ENCODE data around the gene HMCN2. TPM values are rescaled to one million over a fixed set of nuclear protein-coding genes. Genes with fewer than 3 reads are reported as not detected.
"Not testable (repeated sequence)": the region's sequence is repeated elsewhere in the genome, so short reads cannot be mapped to it uniquely, and the experiment has no call there.

Gene HMCN2
- total RNA-seq, 1 donor from 2014 or later, result 0.64 TPM

DNA sequence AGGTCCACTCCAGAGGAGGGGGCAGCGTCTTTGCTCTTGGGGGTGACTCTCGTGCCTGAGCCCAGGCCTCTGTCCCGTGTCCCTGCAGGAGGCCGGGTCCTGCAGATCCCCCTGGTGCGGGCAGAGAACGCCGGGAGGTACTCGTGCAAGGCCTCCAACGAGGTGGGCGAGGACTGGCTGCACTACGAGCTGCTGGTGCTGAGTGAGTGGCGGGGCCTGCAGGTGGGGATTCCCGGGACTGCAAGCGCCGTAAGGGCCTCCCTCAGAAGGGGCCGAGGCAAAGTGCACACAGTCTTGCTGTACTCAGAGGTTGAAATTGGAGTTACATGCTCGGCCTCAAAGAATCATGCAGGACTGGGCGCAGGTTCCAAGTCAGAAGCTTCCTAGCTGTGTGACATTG lies 116.5 kb downstream of the HMCN2 start:
- no peak for DNase-seq (ENCODE audit: extremely low read depth, low read depth, low spot score)

- no peak for DNase-seq (ENCODE audit: extremely low read depth, low read depth, low spot score)
These were observed 117.2 kb downstream of the HMCN2 start for GRCh38 chr9:130382636-130383349.

GRCh38 chr9:130383350-130383715 lies 117.8 kb downstream of the HMCN2 start:
- no peak for DNase-seq (ENCODE audit: extremely low read depth, low read depth, low spot score)

- no peak for DNase-seq (ENCODE audit: extremely low read depth, low read depth, low spot score)
These were observed 118.6 kb downstream of the HMCN2 start for GRCh38 chr9:130383979-130384676.

GRCh38 chr9:130385257-130385656 lies 119.7 kb downstream of the HMCN2 start:
- DNase-seq (ENCODE audit: extremely low read depth, low read depth, low spot score), result no peak

DNA sequence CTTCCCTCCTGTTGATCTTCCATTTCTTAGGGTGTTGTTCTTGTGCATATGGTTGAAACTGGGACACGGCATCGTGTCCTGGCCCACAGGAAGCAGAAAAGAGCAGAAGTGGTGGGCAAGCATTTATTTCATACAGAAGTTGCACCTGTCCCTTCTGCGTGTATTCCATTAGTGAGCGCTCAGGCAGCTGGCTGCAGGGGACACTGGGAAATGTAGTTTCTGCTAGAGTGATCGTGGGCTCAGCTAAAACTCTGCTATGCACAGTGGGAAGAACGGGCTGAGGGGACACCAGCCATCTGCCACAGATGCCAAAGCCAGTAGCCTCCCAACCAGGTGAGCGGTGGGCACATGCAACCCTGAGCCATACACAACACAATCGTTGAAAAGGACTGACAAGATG lies 121.8 kb downstream of the HMCN2 start:
- DNase-seq (ENCODE audit: extremely low read depth, low read depth, low spot score), result no peak

GRCh38 chr9:130387905-130388304 lies 122.3 kb downstream of the HMCN2 start:
- DNase-seq (ENCODE audit: extremely low read depth, low read depth, low spot score), result no peak

DNA sequence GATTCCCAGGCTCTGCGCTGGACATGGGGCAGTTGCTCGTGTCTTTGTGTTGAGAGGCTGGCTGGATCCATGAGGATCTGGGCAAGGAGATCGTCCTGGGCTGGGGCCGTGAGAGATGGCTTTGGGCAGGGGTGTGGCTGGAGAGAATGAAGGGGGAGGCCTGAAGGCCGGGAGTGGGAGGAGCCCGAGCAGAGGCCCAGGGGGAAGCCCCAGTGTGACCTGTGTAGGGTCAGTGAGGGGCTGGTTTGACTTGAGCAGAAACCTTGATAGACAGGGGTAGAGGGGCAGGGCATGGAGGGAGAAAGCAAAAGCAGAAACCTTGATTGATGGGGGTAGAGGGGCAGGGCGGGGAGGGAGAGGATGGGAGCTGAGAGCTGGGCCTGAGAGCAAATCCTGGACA lies 124.8 kb downstream of the HMCN2 start:
- DNase-seq (ENCODE audit: extremely low read depth, low read depth, low spot score), result no peak

- no peak for DNase-seq (ENCODE audit: extremely low read depth, low read depth, low spot score)
These were observed 125.4 kb downstream of the HMCN2 start for GRCh38 chr9:130390986-130391385.

- no peak for DNase-seq (ENCODE audit: extremely low read depth, low read depth, low spot score)
These were observed 126.3 kb downstream of the HMCN2 start for GRCh38 chr9:130391866-130392265.

DNA sequence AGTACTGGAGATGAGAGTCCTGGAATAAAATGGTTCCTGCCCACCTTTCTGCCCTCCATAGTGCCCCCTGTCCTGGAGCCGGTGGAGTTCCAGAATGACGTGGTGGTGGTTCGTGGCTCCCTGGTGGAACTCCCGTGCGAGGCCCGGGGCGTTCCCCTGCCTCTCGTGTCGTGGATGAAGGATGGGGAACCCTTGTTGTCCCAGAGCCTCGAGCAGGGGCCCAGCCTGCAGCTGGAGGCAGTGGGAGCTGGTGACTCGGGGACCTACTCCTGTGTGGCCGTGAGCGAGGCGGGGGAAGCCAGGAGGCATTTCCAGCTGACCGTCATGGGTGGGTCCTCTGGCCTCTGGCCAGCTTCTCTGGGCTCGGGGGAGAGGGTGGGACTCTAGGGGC lies 128.1 kb downstream of the HMCN2 start:
- no peak for DNase-seq (ENCODE audit: extremely low read depth, low read depth, low spot score)

DNA sequence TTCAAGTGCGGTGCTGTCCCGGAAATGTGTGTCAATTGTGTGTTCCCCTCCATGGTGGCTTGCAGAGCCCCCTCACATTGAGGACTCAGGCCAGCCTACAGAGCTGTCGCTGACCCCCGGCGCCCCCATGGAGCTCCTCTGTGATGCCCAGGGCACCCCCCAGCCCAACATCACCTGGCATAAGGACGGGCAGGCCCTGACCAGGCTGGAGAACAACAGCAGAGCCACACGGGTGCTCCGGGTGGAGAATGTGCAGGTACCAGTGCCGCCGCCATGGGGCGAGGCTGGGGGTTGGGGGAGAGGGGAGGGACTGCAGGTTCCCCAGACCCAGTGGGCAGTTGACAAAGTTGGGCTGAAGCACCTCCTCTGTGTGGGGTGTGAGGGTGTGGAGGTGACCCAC lies 128.8 kb downstream of the HMCN2 start:
- DNase-seq (ENCODE audit: extremely low read depth, low read depth, low spot score), result no peak

DNA sequence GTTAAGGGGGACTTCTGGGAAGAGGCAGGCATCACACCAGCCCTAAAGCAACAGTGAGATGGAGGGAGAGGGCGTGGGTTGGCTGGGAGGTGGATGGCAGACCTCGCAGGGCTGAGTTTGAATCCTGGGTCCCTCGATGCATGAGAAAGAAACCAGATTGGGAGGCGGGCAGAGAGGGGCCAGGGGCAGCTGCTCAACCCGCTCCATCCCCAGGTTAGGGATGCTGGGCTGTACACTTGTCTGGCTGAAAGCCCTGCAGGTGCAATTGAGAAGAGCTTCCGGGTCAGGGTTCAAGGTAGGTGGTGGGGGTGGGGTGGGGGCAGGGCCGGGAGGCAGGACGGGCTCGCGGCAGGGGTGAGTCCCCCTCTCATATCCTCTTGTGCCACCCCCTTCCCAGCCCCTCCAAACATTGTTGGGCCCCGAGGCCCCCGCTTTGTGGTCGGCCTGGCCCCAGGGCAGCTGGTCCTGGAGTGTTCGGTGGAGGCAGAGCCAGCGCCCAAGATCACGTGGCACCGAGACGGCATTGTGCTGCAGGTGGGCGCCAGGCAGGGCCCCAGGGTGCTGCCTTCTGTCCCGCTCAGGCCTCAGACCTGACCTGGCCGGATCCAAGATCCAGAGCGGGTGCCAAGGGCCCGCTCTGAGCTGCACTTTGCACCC lies 129.4 kb downstream of the HMCN2 start:
- no peak for DNase-seq (ENCODE audit: extremely low read depth, low read depth, low spot score)

DNA sequence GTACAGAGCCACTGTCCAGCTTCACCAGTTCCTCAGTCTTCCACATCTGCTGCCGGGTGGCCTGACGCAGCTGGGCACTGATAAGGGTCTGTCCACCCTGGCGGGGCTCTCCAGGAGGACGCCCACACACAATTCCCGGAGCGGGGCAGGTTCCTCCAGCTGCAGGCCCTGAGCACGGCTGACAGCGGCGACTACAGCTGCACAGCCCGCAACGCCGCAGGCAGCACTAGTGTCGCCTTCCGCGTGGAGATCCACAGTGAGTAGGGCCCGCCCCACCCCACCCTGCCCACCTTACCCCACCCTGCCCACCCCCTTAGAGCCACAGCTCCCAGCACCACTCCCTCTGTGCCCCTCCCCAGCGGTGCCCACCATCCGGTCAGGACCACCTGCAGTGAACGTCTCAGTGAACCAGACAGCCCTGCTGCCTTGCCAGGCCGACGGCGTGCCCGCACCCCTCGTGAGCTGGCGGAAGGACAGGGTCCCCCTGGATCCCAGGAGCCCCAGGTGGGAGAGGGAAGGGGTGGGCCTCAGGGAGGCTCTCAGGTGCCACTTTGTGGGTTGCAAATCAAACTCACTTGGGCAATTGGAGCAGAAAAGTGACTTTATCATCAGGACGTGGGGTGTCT lies 130.4 kb downstream of the HMCN2 start:
- no peak for DNase-seq (ENCODE audit: extremely low read depth, low read depth, low spot score)

DNA sequence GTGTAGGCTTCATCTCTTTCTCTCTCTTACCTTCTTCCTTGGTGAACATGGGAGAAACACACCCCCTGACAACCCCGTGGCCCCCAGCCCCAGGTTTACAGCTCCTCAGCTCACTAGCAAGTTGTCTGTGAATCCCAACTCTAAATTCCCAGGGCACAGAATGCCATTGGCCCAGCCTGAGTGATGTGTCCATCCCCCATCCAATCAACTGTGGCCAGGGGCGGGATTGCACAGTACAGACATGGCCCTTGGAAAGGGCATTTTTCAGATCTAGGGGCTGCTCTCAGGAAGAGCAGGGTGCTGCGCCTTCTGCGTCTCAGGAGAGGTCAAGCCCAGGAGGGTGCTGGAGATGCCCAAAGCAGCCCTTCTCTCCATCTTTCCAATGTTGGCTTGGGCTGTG lies 131.0 kb downstream of the HMCN2 start:
- DNase-seq (ENCODE audit: extremely low read depth, low read depth, low spot score), result no peak

GRCh38 chr9:130398487-130399240 lies 133.1 kb downstream of the HMCN2 start:
- DNase-seq (ENCODE audit: extremely low read depth, low read depth, low spot score), result no peak

DNA sequence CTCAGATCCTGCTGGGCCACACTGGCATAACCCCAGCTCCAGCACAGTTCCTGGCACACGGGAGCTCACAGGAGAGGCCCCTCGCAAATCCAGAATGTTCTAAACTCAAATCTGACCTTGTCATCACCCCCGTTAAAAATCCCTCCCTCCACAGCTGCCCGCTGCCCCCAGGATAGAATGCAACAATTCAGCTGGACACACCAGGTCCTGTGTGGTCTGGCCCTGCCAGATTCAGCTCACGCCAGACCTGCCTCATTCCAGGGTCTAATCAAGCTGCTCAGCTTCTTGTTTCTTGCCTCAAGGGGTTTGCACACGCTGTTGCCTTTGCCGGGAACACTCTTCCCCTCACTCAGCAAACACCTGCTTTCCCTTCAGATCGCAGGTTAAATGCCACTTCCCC lies 134.2 kb downstream of the HMCN2 start:
- no peak for DNase-seq (ENCODE audit: extremely low read depth, low read depth, low spot score)

DNA sequence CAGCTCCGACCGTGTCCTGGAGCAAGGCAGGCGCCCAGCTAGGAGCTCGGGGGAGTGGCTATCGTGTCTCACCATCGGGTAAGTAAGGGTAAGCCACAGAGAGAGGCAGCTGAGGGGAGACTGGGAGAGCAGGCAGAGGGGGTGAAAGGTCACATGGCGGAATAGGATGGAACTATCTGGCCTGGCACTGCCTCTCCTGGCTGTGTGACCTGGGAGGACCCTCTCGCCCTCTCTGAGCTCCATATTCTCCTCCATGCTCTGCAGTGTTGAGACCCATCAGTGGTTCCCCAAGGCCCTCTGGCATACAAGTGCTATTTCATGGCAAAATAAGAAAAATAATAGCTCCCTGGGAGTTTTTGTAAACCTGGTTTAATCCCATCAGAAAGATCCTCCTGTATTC lies 135.3 kb downstream of the HMCN2 start:
- no peak for DNase-seq (ENCODE audit: extremely low read depth, low read depth, low spot score)

- DNase-seq (ENCODE audit: extremely low read depth, low read depth, low spot score), result not testable (repeated sequence)
These were observed 136.2 kb downstream of the HMCN2 start for GRCh38 chr9:130401742-130402141.

DNA sequence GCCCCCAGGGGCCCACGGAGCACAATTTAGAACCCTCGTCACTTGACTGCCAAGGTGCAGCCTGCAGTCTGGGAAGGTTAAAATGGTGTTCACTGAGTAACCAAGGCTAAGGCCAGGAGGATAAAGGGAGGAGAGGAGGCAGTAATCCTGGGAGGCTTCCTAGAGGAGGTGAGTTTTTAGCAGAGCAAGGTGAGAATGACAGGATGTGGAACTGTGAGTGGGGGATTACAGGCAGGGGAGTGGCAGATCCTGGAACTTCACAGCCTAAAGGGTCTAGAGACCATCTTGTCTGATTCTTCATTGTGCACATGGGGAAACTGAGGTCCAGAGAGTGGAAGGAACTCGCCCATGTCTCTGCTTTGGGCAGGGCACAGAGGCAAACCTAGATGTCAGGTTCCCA lies 136.7 kb downstream of the HMCN2 start:
- no peak for DNase-seq (ENCODE audit: extremely low read depth, low read depth, low spot score)

Measured in glomerular endothelial cell (primary cell).